ENCODE measurements around the gene MTMR3.
"Not testable (repeated sequence)": the region's sequence is repeated elsewhere in the genome, so short reads cannot be mapped to it uniquely, and the experiment has no call there.

Gene MTMR3

GRCh38 chr22:29883045-29883774 is at the start of gene MTMR3:
TSS of gene MTMR3 (plus strand) at chr22:29883174. CDS start at chr22:29971060, 87,886 bp downstream.
- peak; percentile 76 to 82 for DNase-seq

- DNase-seq, result no peak
These were observed 49.5 kb upstream of the MTMR3 start for GRCh38 chr22:29833392-29833965.

- DNase-seq, result no peak
These were observed 48.9 kb upstream of the MTMR3 start for GRCh38 chr22:29834046-29834445.

- DNase-seq, result not testable (repeated sequence)
These were observed 46.1 kb upstream of the MTMR3 start for GRCh38 chr22:29836791-29837370.

GRCh38 chr22:29837741-29838598 is 45.0 kb upstream of the MTMR3 start, which contains the start of gene ASCC2:
TSS of gene ASCC2 (minus strand) at chr22:29838274. CDS start at chr22:29832325, 5,949 bp downstream.
- peak; percentile 97 to 98 for DNase-seq

GRCh38 chr22:29838599-29838956 is 44.4 kb upstream of the MTMR3 start:
- no peak for DNase-seq

- DNase-seq, result no peak
These were observed 43.9 kb upstream of the MTMR3 start for GRCh38 chr22:29839039-29839438.

- DNase-seq, result no peak
These were observed 42.5 kb upstream of the MTMR3 start for GRCh38 chr22:29840498-29840897.

- no peak for DNase-seq
These were observed 40.8 kb upstream of the MTMR3 start for GRCh38 chr22:29842172-29842571.

- DNase-seq, result no peak
These were observed 40.2 kb upstream of the MTMR3 start for GRCh38 chr22:29842740-29843139.

GRCh38 chr22:29846290-29846689 is 36.7 kb upstream of the MTMR3 start:
- no peak for DNase-seq

- no peak for DNase-seq
These were observed 34.9 kb upstream of the MTMR3 start for GRCh38 chr22:29848111-29848510.

- no peak for DNase-seq
These were observed 28.5 kb upstream of the MTMR3 start for GRCh38 chr22:29854432-29854831.

- no peak for DNase-seq
These were observed 27.3 kb upstream of the MTMR3 start for GRCh38 chr22:29855611-29856181.

GRCh38 chr22:29856496-29856895 is 26.5 kb upstream of the MTMR3 start:
- no peak for DNase-seq

GRCh38 chr22:29859030-29859429 is 23.9 kb upstream of the MTMR3 start:
- DNase-seq, result not testable (repeated sequence)

GRCh38 chr22:29860006-29860766 is 22.8 kb upstream of the MTMR3 start:
- DNase-seq, result no peak

- DNase-seq, result no peak
These were observed 21.2 kb upstream of the MTMR3 start for GRCh38 chr22:29861672-29862297.

- not testable (repeated sequence) for DNase-seq
These were observed 17.4 kb upstream of the MTMR3 start for GRCh38 chr22:29865572-29865971.

GRCh38 chr22:29867260-29867659 is 15.7 kb upstream of the MTMR3 start:
- no peak for DNase-seq

GRCh38 chr22:29867851-29868250 is 15.1 kb upstream of the MTMR3 start:
- DNase-seq, result no peak

GRCh38 chr22:29870574-29870973 is 12.4 kb upstream of the MTMR3 start:
- no peak for DNase-seq
